Fibroblast of peridontal ligament (primary cell): ENCODE results near the gene FDPS.
A peak's percentile ranks its signal among the peaks of the same experiment; 100 is the strongest.

Experiments
- DNase-seq: peaks from one replicate; pipeline ENCODE4 v3.0.0-alpha.2; 2010; ENCODE audit errors: extremely low read depth

FDPS gene

DNA sequence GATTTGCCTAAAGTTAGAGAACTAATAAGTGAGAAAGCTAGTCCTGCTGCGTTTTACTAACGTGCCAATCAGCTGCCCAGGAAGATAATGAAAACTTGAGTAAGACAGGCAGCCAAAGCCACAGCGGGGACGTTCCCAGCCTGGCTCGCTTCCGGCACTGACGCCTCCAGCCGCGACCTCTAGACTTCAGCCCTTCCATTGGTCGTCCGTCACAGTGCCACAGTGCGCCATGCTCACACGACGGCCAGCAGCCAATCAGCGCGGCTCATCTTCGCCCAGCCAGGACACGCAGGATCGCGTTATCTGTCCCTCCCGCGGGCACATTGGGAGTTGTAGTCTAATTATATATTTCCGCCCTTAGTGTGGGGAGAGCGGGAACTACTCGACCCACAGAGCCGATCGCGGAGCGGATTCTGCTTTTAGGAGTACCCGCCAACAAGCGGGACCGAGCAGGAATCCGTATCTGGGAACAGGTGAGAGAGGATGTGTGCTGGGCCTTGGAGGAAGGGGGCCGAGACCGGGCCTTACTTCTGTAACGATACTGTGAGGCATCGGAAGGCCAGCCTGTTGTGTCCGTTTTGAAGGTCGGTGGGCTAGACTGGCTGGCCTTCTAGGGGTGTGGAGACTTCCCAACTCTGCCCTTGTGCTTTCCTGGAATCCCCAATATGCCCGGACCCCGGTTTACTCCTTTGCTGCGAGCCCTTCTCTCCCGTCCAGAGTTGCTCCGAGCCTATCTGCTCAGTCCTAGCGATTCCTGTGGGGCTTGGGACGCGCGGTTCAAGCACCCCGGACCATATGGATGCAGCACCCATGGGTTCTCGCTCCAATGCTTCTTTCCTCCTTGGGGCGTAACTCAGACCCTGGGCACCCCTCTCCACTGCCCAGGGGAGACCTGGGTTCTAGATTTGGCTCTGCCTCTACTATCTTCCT lies at the start of gene FDPS:
Gene FDPS (plus strand): TSS at position 374 of the 930 bp plus-strand sequence. CDS start 924 bp downstream, outside the sequence.
- DNase-seq: peak; percentile 99

DNA sequence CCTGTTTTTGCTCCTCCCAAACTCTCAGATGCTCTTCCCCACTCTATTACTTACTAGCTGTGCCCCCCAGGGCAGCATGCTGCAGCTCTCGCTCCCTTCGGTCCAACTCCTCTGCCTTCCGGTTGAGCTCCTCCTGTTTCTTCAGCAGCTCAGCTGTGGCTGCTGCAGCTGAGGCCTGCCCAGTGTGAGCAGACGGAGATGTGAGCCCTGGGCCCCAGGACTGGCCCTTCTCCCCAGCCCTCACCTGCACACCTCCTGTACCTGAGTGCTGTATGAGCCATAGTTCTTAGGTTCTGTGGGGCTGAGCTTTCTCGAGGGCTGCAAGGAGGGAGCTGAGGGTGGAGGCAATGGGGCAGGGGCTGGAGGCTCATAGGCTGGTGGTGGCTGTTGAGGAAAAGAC lies 48.4 kb upstream of the FDPS start:
- DNase-seq: no peak

DNA sequence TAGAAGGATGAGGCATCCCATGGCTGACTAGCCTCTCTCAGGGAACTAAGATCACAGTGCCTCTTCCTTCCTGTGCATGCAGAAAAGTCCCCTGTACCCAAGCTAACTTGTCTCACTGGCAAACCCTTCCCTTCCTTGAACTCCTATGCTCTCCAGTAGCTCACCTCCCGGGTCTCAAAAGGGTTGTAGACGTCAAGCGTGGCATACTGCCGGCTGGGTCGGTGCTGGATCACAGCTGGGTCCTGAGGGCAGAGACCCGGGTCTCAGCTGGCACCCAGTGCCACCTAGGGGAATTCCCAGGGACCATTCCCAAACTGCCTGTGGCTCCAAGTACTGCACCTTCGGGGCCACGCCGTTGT lies 47.2 kb upstream of the FDPS start:
- DNase-seq: no peak

DNA sequence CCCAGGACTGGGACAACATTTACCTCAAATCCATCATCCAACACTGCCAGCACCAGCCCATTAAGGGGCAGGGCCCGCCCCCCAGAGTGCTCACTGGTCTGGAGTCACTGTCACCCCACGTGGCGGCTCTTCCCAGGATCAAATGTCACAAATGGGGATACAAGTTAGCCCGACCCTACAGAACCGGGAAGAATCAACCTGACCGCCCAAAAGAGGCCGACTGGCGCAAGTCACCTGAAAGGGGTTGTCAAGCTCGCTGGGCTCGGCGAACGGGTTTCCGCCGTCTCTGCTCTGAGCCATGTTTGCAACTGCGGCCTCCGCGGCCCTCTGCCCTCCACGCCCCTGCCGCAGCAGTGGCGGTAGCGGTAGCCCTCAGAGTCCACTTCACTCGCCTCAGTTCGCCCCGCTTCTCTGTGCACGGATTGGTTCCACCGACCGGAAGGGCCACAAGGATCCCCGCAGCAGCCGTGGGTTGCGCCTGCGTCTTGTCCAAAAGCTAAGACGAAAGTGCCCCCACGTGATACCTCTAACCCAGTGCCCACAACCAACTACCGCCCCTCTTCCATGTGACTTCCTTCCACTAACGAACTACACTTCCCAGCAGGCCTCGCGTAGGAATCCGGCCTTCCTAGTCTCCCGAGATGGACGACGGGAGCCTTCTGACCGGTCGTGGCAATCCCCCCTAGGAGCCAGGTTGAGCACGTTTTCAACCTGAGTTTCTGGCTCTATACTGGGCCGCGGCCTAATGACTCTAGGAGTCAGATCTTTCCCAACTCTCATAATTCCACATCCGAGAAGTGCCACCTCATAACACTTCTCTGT lies 46.6 kb upstream of the FDPS start, which contains the start of gene SCAMP3:
Gene SCAMP3 (minus strand): TSS at position 509 of the 822 bp plus-strand sequence. CDS start 209 bp downstream, at position 300.
- peak; percentile 99 for DNase-seq

DNA sequence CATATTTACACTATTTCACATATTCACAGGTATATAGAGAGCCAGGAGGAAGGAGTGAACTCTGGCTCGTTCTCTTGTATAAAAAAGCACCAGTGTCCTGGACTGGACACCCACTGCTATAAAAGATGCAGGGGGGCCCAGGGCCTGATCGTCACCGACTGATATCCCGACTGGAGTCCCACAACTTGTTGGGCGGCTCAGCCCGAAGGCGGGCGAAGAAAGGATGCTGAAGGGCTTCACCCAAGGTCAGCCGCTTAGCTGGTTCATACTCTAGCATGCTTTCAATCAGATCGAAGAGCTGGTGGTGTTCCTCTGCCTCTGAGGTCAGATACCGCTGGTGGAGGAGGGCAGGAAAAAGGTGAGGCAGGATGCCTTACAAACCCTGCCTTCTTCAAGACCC lies 45.6 kb upstream of the FDPS start:
- no peak for DNase-seq

DNA sequence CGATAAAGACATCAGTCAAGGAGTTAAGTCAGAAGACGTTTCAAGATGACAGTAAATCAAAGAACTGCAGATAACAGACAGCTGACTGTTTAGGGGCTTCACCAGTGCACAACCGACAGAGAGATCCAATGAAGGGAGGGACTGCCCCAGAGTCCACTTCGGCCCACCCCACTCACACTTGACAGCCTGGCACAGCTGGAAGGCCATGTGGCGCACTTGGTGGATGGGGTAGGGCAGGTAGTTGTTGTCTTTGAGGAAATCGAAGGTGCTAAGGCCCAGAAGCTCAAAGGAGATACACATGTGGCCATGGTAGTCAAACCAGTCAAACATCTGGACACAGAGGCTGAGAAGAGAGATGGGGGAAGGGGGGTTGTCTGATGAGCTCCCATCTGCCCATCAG lies 42.1 kb upstream of the FDPS start:
- no peak for DNase-seq

DNA sequence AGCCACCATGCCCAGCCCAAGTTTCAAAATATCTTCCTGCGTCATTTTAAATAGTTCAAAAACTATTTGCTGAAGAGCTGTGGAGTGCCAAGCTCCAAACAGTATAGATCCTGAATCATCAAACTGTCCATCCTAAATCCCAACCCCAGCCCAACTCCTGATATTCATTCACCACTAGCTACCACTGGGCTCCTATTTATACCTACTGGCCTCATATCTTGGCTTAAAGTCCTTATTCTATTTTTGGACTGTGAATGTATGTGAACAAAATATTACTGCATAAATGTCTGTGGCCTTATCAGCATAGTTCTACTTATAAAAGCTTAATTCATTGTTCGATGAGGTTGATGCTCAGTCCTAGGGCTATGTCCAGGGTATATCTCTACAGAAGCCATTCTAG lies 41.3 kb upstream of the FDPS start:
- DNase-seq: no peak

DNA sequence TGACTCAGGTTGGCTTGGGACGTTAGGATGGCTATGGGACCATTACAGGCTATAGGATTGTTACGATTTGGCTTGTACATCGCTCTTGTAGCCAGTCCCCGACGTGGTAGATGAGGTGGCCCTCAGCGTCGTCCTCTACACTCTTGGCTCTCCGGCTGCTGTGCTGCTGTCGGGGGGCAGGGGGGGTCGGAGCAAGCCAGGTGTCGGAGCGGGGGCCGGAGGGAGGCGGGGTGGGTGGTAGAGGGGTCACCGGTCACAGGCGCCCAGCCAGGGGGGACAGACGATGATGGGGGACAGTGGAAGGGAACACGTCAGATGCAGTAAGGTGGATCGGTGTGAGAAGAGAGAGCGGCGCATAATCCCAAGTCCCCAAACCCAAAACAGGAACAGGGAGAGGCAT lies 40.0 kb upstream of the FDPS start:
- no peak for DNase-seq

DNA sequence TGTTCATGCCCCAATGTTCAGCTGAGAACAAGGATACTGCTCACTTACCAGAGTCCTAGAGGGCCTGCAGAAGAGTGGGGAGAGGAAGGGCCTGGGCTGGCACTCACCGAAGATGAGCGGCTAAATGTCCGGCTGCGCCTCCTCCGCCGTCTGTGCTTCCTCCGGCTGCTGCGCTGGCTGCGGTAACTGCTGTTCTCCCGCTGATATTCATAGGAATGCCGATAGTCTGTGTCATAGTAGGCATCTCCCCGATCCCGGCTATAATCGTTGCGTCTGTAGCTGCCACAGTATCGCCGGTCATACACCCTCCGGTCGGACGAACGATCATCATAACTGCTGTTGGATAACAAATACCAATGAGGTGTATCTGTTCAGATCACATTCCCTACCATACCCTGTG lies 39.3 kb upstream of the FDPS start:
- no peak for DNase-seq

DNA sequence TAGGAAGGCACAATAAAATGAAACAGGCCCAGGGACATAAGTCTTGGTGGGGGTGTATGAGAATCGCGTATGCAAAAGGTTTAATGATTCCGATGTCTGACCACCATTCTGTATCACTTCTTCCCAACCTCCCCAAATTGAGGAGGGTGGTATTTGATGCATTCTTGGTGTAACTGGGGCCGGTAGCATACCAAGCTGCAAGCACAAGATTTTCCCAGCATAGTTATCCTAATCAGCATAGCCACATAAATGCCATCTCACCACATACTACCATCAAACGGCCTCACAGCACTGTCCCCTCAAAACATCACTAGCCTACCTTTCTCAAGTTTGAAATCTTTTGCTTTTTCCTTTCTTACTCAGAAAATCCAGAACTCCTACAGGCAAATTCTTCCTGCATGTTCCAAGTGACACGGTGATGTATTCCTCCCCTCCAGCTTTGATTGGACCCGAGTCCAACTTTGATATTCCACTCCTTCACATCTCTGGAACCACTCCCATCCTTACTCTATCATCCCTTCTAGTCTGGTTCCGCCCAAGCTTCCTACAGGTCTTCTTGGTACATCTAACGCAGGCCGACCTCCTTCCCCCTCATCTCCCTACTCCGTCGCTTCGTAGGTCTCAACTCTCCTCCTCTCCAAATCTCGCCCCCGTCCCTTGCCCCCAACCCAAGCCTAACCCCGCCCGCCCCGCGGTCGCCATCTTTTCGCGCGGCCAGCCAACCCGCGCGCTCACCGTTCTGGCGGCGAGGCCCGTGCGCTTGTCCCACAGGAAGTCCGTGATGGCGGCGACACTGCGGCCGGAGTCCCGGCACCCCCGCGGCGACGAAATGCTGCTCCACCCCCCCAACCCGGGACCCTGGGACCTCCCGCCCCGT lies 36.0 kb upstream of the FDPS start:
- DNase-seq: peak; percentile 57

DNA sequence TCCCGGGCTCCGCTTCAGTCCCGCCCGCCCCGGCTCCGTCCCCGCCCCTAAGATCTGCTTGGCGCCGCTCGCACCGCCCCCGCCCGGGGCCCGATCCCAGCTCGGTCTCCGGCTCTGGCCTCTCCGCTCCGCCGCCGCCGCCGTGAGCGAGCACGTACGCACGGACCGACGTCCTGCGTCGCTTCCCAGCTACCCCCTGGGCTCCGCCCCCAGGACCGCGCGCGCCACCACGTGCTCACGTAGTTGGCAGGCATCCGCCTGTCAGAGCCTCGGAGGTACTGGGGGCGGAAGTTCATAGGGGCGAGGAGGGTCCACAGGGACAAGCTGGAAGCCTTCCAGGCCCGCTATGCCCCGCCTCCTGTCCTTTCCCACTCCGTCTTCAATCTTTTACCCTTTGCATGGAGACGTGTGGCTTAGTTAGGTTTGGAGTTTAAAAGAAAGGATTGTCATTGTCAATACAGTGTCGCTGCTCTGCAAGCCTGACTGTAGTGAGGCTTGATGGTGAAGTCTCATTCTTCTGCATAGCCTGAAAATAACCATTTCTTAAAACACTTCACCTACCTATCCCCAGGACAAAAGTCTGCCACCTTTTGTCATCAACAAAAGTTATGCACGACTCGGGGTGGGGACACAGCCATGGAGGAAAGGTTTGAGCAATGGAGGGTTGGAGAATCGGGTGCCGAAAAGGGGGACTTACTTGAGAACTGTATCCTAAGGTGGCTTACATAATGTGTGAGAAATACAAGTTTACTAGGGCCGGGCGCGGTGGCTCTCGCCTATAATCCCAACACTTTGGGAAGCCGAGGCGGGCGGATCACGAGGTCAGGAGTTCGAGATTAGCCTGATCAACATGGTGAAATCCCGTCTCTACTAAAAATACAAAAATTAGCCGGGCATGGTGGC lies 35.1 kb upstream of the FDPS start, which contains the start of gene CLK2:
Gene CLK2 (minus strand): TSS at position 162 of the 903 bp plus-strand sequence. CDS start 2,527 bp downstream, outside the sequence.
- DNase-seq: peak; percentile 85

DNA sequence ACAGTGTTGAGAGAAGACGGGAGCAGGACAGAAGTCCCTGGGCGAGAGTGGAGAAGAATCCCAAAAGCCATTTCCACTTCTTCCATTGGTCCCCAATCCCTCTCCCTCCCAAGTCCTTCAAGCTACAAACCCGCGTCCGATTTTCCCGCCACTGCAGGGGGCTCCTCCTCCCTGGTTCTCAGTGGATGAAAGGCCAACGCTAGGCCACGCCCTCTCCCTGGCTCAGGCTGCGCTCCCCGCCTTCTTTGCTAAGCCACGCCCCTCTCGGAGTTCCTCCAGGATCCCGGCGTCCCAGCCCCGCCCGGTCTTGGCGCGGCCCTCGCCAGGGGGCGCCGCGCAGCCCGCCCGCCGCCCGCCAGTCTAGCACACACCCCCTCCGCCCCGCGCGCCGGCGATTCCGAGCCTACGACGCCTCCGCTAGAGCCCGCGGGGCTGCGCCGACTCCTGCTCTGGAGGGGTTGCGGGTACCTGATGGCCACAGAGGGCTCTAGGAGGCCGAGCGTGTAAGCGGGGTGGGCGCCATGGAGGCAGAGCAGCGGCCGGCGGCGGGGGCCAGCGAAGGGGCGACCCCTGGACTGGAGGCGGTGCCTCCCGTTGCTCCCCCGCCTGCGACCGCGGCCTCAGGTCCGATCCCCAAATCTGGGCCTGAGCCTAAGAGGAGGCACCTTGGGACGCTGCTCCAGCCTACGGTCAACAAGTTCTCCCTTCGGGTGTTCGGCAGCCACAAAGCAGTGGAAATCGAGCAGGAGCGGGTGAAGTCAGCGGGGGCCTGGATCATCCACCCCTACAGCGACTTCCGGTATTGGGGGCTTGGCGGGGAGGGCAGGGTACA lies 31.4 kb upstream of the FDPS start, which contains the start of gene HCN3:
Gene HCN3 (plus strand): TSS at position 394 of the 832 bp plus-strand sequence. CDS start 128 bp downstream, at position 522.
- DNase-seq: peak; percentile 94

DNA sequence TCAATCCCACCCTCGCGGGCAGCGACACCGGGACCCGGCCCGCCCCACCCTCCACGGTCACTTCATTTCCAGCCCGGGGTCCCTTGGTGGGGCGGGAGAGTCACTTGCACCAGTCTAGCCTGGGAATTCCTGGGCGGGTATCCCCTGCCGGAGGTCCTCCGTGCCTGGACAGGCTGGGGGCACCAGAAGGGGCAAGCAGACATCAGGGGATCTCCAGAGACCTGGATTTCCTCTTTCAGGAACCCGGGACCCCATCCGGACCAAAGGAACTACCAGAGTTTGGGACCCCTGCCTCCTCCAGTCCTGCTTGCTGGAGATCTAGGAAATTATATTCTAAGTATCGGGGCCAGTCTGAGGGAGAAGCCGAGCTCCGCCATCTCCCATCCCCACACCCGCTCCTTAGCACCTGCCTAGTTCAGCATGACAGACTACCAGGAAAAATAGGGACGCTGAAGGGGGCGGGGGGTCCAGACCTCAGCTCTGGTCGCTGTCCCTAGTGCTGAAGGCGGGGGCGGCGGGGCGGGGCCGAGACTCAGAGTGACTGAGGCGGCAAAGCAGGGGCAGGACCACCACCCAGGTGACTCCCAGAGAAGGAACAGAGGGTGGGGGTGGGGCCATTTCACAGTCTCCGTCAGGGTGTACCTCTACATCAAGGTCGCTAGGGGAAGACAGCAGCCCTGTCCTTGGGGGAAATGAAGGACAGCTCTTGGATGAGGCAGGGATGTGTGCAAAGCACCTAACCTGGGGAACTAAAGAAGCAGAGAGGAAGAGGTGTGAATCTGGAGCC lies 30.6 kb upstream of the FDPS start:
- DNase-seq: no peak

DNA sequence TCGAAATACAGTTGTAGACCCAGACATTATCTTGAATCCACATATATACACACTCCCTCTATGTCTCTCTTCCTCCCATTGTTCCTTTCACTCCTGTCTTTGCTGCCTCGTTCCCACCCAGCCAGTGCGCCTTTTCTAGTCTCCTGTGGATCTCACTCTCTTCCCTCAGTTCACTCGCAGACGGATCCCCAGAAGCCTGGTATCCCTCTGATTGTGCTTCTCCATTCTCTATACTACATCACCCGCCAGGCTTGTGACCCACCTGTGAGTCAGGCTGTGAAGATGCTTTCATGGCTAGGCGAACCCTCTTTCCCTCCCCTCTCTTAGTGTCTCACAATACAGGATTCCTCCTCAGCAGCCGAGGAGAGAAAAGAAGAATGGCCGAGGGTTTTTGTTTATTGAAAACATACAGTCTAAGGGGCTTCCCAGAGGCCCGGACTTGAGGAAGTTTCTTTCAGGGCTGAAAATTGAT lies 29.9 kb upstream of the FDPS start:
- no peak for DNase-seq

DNA sequence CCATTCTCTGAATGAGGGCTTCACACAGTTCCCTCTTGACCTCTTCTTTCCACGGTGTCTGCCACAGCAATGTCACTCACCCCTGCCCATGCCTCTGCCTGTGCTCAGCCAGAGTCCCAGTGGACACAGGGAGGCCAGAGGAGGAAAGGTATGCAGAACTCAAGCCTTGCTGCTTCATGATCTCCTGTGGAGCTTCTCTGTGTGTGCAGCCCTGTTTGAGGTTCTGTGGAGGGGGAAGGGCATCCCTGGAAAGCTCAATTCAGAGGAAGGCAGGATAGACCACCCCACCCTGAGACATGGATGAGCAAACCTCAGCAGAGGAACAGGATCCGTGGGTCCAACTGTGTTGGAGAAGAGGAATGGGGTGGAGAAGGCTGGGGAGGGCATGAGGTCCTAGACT lies 29.4 kb upstream of the FDPS start:
- DNase-seq: no peak

DNA sequence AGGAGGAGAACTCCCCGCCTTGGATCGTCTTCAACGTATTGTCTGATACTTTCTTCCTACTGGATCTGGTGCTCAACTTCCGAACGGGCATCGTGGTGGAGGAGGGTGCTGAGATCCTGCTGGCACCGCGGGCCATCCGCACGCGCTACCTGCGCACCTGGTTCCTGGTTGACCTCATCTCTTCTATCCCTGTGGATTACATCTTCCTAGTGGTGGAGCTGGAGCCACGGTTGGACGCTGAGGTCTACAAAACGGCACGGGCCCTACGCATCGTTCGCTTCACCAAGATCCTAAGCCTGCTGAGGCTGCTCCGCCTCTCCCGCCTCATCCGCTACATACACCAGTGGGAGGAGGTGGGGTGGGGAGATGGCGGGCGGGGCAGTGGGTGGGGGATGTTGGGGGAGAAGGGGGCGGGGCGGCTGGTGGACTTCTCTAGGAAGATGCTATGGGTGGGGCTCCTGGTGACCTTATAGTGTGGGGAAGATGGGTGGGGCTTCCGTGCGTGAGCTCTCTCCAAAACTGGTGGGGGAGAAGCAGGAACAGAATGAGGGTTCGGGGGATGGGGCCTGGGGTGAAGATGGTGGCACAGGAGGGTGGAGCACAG lies 26.1 kb upstream of the FDPS start:
- no peak for DNase-seq

DNA sequence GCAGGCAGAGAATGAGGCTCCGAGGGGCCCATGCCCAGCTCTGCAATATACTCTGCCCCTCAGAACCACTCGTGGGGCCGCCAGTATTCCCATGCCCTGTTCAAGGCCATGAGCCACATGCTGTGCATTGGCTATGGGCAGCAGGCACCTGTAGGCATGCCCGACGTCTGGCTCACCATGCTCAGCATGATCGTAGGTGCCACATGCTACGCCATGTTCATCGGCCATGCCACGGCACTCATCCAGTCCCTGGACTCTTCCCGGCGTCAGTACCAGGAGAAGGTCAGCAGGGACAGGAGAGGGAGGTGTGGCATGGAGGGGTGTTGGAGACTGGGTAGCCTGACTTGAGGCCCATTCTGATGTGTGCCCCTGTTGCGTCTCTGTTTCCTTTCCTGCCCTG lies 24.2 kb upstream of the FDPS start:
- DNase-seq: no peak

DNA sequence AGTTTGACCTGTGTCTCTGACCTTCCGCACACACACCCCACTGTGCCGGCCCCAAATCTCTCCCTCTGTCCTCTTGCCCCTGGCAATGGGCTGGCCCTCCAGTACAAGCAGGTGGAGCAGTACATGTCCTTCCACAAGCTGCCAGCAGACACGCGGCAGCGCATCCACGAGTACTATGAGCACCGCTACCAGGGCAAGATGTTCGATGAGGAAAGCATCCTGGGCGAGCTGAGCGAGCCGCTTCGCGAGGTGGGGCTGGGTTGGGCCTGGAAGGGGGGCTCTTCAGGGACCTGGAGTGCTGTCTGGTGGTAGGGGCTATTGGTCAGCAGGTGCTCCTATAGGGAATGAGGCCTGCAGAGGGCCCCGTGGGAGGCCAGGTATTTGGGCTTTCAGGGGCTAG lies 23.6 kb upstream of the FDPS start:
- DNase-seq: no peak
